Measurements from ENCODE around the gene CRYBG1.

- TF ChIP-seq, protein P1, sequence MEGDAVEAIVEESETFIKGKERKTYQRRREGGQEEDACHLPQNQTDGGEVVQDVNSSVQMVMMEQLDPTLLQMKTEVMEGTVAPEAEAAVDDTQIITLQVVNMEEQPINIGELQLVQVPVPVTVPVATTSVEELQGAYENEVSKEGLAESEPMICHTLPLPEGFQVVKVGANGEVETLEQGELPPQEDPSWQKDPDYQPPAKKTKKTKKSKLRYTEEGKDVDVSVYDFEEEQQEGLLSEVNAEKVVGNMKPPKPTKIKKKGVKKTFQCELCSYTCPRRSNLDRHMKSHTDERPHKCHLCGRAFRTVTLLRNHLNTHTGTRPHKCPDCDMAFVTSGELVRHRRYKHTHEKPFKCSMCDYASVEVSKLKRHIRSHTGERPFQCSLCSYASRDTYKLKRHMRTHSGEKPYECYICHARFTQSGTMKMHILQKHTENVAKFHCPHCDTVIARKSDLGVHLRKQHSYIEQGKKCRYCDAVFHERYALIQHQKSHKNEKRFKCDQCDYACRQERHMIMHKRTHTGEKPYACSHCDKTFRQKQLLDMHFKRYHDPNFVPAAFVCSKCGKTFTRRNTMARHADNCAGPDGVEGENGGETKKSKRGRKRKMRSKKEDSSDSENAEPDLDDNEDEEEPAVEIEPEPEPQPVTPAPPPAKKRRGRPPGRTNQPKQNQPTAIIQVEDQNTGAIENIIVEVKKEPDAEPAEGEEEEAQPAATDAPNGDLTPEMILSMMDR (IDR thresholded peaks at IDR 0.05): no peak
- TF ChIP-seq POLR2A (IDR thresholded peaks at IDR 0.05): no peak
Measured at GRCh38 chr6:106474466-106474865, 113.9 kb downstream of the CRYBG1 start.

Data from lower leg skin (tissue), 3 donors.